HG03060 (cell line): ENCODE data around the gene FOXO3.

Experiments
- ATAC-seq: cut with Tn5 transposase; IDR thresholded peaks from one replicate; pipeline ENCODE4 v1.9.1; 2021; ENCODE audit warnings: low read depth, moderate number of reproducible peaks; ENCODE audit not compliant: unreplicated experiment

Gene FOXO3

GRCh38 chr6:108574457-108575141, 13.9 kb downstream of the FOXO3 start:
- ATAC-seq: no peak

GRCh38 chr6:108575905-108576494, 15.3 kb downstream of the FOXO3 start:
- ATAC-seq: no peak

- no peak for ATAC-seq
Measured at GRCh38 chr6:108576709-108577108, 16.0 kb downstream of the FOXO3 start.

- no peak for ATAC-seq
Measured at GRCh38 chr6:108578166-108578565, 17.4 kb downstream of the FOXO3 start.

GRCh38 chr6:108578595-108579327, 18.0 kb downstream of the FOXO3 start:
- no peak for ATAC-seq

- ATAC-seq: no peak
Measured at GRCh38 chr6:108579328-108579721, 18.6 kb downstream of the FOXO3 start.

- ATAC-seq: no peak
Measured at GRCh38 chr6:108580646-108581045, 19.9 kb downstream of the FOXO3 start.

- ATAC-seq: no peak
Measured at GRCh38 chr6:108581237-108581931, 20.7 kb downstream of the FOXO3 start.

- ATAC-seq: no peak
Measured at GRCh38 chr6:108581932-108582475, 21.3 kb downstream of the FOXO3 start.

GRCh38 chr6:108582618-108583017, 21.9 kb downstream of the FOXO3 start:
- ATAC-seq: no peak

GRCh38 chr6:108584323-108584722, 23.6 kb downstream of the FOXO3 start:
- ATAC-seq: no peak

- no peak for ATAC-seq
Measured at GRCh38 chr6:108585359-108585758, 24.6 kb downstream of the FOXO3 start.

GRCh38 chr6:108585921-108586536, 25.3 kb downstream of the FOXO3 start:
- no peak for ATAC-seq

- ATAC-seq: no peak
Measured at GRCh38 chr6:108587258-108588059, 26.7 kb downstream of the FOXO3 start.

- ATAC-seq: no peak
Measured at GRCh38 chr6:108588586-108588985, 27.9 kb downstream of the FOXO3 start.

GRCh38 chr6:108589244-108589791, 28.6 kb downstream of the FOXO3 start:
- ATAC-seq: no peak

- no peak for ATAC-seq
Measured at GRCh38 chr6:108591040-108591816, 30.5 kb downstream of the FOXO3 start.
